Peyer's patch (tissue), 4 donors: ENCODE results near the gene HOXA4.

Source experiments
- CTCF ChIP-seq, 6 experiments: fragments of 450-650 bp in 4 of 6; fragments of 200-600 bp in 2 of 6; sonication (generic) in 1 of 6; IDR thresholded peaks; one replicate each; pipeline ENCODE4 v1.5.1; 2017 to 2019; ENCODE audit warnings: antibody characterized with exemption in 6 of 6, mild to moderate bottlenecking in 3 of 6, moderate library complexity in 1 of 6
- POLR2A ChIP-seq, 2 donors: fragments of 450-650 bp; IDR thresholded peaks; one replicate each; pipeline ENCODE4 v1.5.1; 2017; ENCODE audit warnings: antibody characterized with exemption in 2 of 2, mild to moderate bottlenecking in 2 of 2, moderate library complexity in 2 of 2

- no peak for TF ChIP-seq POLR2A (IDR thresholded peaks at IDR 0.05)
- TF ChIP-seq CTCF (IDR thresholded peaks at IDR 0.05) = no peak
Observed at GRCh38 chr7:27126596-27127327, 3.8 kb downstream of the HOXA4 start.
